Upper lobe of left lung (tissue), 4 donors: ENCODE results near the gene MLLT3.

Experiments
- CTCF ChIP-seq, 6 experiments: fragments of 450-650 bp in 4 of 6; fragments of 200-600 bp in 2 of 6; sonication (generic) in 2 of 6; IDR thresholded peaks; one replicate each; pipeline ENCODE4 v1.5.1; 2016 to 2019; ENCODE audit warnings: antibody characterized with exemption in 6 of 6
- POLR2A ChIP-seq, 4 donors: fragments of 450-650 bp; IDR thresholded peaks; one replicate each; pipeline ENCODE4 v1.5.1; 2016 to 2017; ENCODE audit warnings: antibody characterized with exemption in 4 of 4, mild to moderate bottlenecking in 2 of 4
- POLR2AphosphoS5 ChIP-seq, 2 donors: sonication (generic); formaldehyde crosslinking; IDR thresholded peaks; one replicate each; pipeline ENCODE4 v1.5.1; 2017; ENCODE audit warnings: antibody characterized with exemption in 2 of 2

- TF ChIP-seq CTCF (IDR thresholded peaks at IDR 0.05), result no peak
- TF ChIP-seq POLR2AphosphoS5 (IDR thresholded peaks at IDR 0.05), result no peak
- no peak for TF ChIP-seq POLR2A (IDR thresholded peaks at IDR 0.05)
These were observed 148.7 kb downstream of the MLLT3 start for GRCh38 chr9:20473515-20474013.
